ENCODE results near the gene VPS8. TPM values are rescaled to one million over a fixed set of nuclear protein-coding genes. Genes with fewer than 3 reads are reported as not detected.

The VPS8 gene
- total and polyA plus RNA-seq, 2 donors (not counting 1 experiment from before 2014, with no cell fraction given): 24.9 to 99.4 TPM

DNA sequence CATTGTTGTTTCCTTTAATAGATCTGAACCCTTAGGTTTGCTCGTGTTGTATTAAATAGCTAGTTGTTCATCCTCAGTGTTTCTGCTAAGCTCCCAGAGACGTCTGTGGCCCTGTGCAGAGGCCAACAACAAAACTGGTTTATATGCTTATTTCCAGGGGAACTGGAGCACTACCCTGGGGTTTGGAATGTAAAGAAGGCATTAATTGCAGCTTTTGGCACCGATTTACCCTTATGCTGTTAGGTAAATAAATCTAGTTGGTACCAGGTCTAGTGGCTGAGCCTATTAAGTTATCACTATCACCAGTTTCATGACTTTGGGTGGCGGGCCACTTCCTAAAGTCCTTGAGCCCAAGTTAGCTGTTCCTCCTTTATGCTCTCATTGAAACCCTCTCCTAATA lies 12.0 kb downstream of the VPS8 start:
- H3K9me3 ChIP-seq (ENCODE audit: control insufficient read depth, insufficient read depth, low read depth, low read length): no peaks in the 10 kb centered on the region
- no peak overlapping the region for H3K27ac ChIP-seq (ENCODE audit: insufficient read depth, low read length)
- H2AFZ ChIP-seq (ENCODE audit: low read length): no peak overlapping the region
- TF ChIP-seq, protein P1, sequence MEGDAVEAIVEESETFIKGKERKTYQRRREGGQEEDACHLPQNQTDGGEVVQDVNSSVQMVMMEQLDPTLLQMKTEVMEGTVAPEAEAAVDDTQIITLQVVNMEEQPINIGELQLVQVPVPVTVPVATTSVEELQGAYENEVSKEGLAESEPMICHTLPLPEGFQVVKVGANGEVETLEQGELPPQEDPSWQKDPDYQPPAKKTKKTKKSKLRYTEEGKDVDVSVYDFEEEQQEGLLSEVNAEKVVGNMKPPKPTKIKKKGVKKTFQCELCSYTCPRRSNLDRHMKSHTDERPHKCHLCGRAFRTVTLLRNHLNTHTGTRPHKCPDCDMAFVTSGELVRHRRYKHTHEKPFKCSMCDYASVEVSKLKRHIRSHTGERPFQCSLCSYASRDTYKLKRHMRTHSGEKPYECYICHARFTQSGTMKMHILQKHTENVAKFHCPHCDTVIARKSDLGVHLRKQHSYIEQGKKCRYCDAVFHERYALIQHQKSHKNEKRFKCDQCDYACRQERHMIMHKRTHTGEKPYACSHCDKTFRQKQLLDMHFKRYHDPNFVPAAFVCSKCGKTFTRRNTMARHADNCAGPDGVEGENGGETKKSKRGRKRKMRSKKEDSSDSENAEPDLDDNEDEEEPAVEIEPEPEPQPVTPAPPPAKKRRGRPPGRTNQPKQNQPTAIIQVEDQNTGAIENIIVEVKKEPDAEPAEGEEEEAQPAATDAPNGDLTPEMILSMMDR (conservative IDR thresholded peaks at IDR 0.05 in 1 of 2, IDR thresholded peaks at IDR 0.05 in 1 of 2; ENCODE audit: low read depth in 1 of 2, low read length in 2 of 2): no peak
- TF ChIP-seq EZH2 (IDR thresholded peaks at IDR 0.05; ENCODE audit: low read length, missing control alignments): no peak
- no peak for DNase-seq (ENCODE audit: low read depth in 2 of 2)
- H3K79me2 ChIP-seq (ENCODE audit: control insufficient read depth, insufficient read depth, low read length): no peaks in the 10 kb centered on the region
- no peaks in the 10 kb centered on the region for H3K27me3 ChIP-seq (ENCODE audit: control insufficient read depth, insufficient read depth, low read length)
- no peaks in the 10 kb centered on the region for H3K36me3 ChIP-seq (ENCODE audit: control insufficient read depth, insufficient read depth, low read length)
- H3K4me1 ChIP-seq (ENCODE audit: control insufficient read depth, extremely low read depth, insufficient read depth, low read length): no peaks in the 10 kb centered on the region
- no peak overlapping the region for H3K4me2 ChIP-seq (ENCODE audit: extremely low read depth, insufficient read depth, low read length)
- H3K4me3 ChIP-seq (replicated peaks in 1 of 4; ENCODE audit: control extremely low read depth in 1 of 4, insufficient read depth in 1 of 4, low read depth in 3 of 4, low read length in 4 of 4): no peak overlapping the region
- no peak overlapping the region for H3K9ac ChIP-seq (ENCODE audit: insufficient read depth, low read length)
- no peaks in the 10 kb centered on the region for H4K20me1 ChIP-seq (ENCODE audit: control insufficient read depth, extremely low read depth, insufficient read depth, low read length)

DNA sequence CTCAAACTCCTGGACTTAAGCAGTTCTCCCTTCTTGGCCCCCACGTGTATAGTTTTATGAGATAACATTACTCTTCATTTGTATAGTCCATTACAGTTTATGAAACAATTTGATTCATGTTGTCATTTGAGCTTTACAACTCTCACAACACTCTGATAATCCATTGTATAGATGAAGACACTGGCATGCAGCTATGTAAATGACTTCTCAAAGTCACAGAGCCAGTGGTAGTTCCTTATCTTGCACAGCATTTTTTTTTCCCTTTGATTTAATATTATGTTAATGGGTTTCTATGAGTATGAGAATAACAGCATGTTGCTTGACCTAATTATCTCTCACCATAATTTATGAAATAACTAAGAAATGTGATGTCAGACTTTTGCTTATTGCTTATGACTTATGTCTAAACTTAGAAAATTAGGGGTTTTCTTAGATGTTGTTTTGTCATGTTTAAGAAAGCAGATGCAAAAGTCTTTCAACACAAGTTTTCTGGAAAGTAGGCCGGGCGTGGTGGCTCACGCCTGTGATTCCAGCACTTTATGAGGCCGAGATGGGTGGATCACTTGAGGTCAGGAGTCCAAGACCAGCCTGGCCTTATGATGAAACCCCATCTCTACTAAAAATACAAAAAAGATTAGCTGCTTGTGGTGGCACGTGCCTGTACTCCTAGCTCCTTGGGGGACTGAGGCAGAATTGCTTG lies 13.3 kb downstream of the VPS8 start:
- Histone ChIP-seq H3K9ac (ENCODE audit: insufficient read depth, low read length) (no peak overlapping the region), H3K27ac (ENCODE audit: insufficient read depth, low read length) (no peak overlapping the region), H3K4me2 (ENCODE audit: extremely low read depth, insufficient read depth, low read length) (no peak overlapping the region), H4K20me1 (ENCODE audit: control insufficient read depth, extremely low read depth, insufficient read depth, low read length) (no peaks in the 10 kb centered on the region), H3K27me3 (ENCODE audit: control insufficient read depth, insufficient read depth, low read length) (no peaks in the 10 kb centered on the region), H3K4me3 (replicated peaks in 1 of 4; ENCODE audit: control extremely low read depth in 1 of 4, insufficient read depth in 1 of 4, low read depth in 3 of 4, low read length in 4 of 4) (no peak overlapping the region), H3K9me3 (ENCODE audit: control insufficient read depth, insufficient read depth, low read depth, low read length) (no peaks in the 10 kb centered on the region), H3K79me2 (ENCODE audit: control insufficient read depth, insufficient read depth, low read length) (no peaks in the 10 kb centered on the region), H3K4me1 (ENCODE audit: control insufficient read depth, extremely low read depth, insufficient read depth, low read length) (no peaks in the 10 kb centered on the region), H3K36me3 (ENCODE audit: control insufficient read depth, insufficient read depth, low read length) (no peaks in the 10 kb centered on the region), H2AFZ (ENCODE audit: low read length) (no peak overlapping the region)
- TF ChIP-seq EZH2 (IDR thresholded peaks at IDR 0.05; ENCODE audit: low read length, missing control alignments): no peak
- TF ChIP-seq, protein P1 (conservative IDR thresholded peaks at IDR 0.05 in 1 of 2, IDR thresholded peaks at IDR 0.05 in 1 of 2; ENCODE audit: low read depth in 1 of 2, low read length in 2 of 2): no peak
- no peak for DNase-seq (ENCODE audit: low read depth in 2 of 2)

DNA sequence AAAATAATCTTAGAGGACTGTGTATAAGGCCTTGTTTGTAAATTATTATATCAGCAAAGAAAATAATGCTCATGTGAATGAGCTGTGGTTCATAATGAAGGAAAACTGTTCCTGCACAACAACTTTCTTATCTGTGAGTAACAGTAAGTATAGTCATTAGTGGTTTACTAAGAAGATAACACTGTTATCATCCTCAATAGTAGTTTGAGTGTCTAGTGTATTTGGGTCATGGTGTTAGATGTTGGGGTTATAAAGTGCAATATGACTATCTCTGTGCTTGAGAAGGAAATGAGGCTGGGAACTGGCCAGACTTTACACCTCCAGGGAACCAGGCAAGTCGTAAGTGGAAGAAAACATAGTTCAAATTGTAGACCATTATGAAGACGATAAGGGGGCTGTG lies 15.6 kb downstream of the VPS8 start:
- Histone ChIP-seq H3K36me3 (ENCODE audit: control insufficient read depth, insufficient read depth, low read length) (no peaks in the 10 kb centered on the region), H3K4me3 (replicated peaks in 1 of 4; ENCODE audit: control extremely low read depth in 1 of 4, insufficient read depth in 1 of 4, low read depth in 3 of 4, low read length in 4 of 4) (no peak overlapping the region), H3K4me2 (ENCODE audit: extremely low read depth, insufficient read depth, low read length) (no peak overlapping the region), H3K9ac (ENCODE audit: insufficient read depth, low read length) (no peak overlapping the region), H3K27me3 (ENCODE audit: control insufficient read depth, insufficient read depth, low read length) (no peaks in the 10 kb centered on the region), H3K79me2 (ENCODE audit: control insufficient read depth, insufficient read depth, low read length) (no peaks in the 10 kb centered on the region), H3K27ac (ENCODE audit: insufficient read depth, low read length) (no peak overlapping the region), H3K9me3 (ENCODE audit: control insufficient read depth, insufficient read depth, low read depth, low read length) (no peaks in the 10 kb centered on the region), H3K4me1 (ENCODE audit: control insufficient read depth, extremely low read depth, insufficient read depth, low read length) (no peaks in the 10 kb centered on the region), H4K20me1 (ENCODE audit: control insufficient read depth, extremely low read depth, insufficient read depth, low read length) (no peaks in the 10 kb centered on the region), H2AFZ (ENCODE audit: low read length) (no peak overlapping the region)
- TF ChIP-seq, protein P1 (conservative IDR thresholded peaks at IDR 0.05 in 1 of 2, IDR thresholded peaks at IDR 0.05 in 1 of 2; ENCODE audit: low read depth in 1 of 2, low read length in 2 of 2): no peak
- TF ChIP-seq EZH2 (IDR thresholded peaks at IDR 0.05; ENCODE audit: low read length, missing control alignments): no peak
- DNase-seq (ENCODE audit: low read depth in 2 of 2): no peak
